Activated T-helper 1 cell treated with anti-CD3 and anti-CD28 coated beads, Interleukin-12 subunit alpha, Interleukin-12 subunit beta, Interleukin-2, Interleukin-4 antibody, amounts not matched to agents 30 ng/mL and 10 ng/mL and 1 ng/mL, durations not matched to agents 14 hours and 24 hours and 36 hours (primary cell): ENCODE measurements around the gene GMIP. TPM values are rescaled to one million over a fixed set of nuclear protein-coding genes. Genes with fewer than 3 reads are reported as not detected.
"Not testable (repeated sequence)": the region's sequence is repeated elsewhere in the genome, so short reads cannot be mapped to it uniquely, and the experiment has no call there.

Experiments used
- DNase-seq: peaks from one replicate; pipeline ENCODE4 v3.0.0; 2021; ENCODE audit warnings: low spot score
- H3K27ac Mint-ChIP-seq: one replicate; pipeline ENCODE4 v1.8.0; 2021; ENCODE audit warnings: mild to moderate bottlenecking, mixed read lengths
- H3K27me3 Mint-ChIP-seq: one replicate; pipeline ENCODE4 v1.8.0; 2022; ENCODE audit warnings: mild to moderate bottlenecking, moderate library complexity, mixed read lengths; ENCODE audit not compliant: insufficient read depth
- H3K36me3 Mint-ChIP-seq: one replicate; pipeline ENCODE4 v1.8.0; 2021; ENCODE audit warnings: low read depth, mixed read lengths
- H3K4me1 Mint-ChIP-seq: one replicate; pipeline ENCODE4 v1.8.0; 2021; ENCODE audit warnings: low read depth, mixed read lengths
- H3K4me3 Mint-ChIP-seq: one replicate; pipeline ENCODE4 v1.8.0; 2021; ENCODE audit warnings: mild to moderate bottlenecking, moderate library complexity, mixed read lengths
- H3K9me3 Mint-ChIP-seq: one replicate; pipeline ENCODE4 v1.8.0; 2021; ENCODE audit warnings: mixed read lengths
- intact Hi-C: fragments of 100-400 bp; cut with micrococcal nuclease; formaldehyde crosslinking; loops from one replicate; pipeline ENCODE4 v1.15.1; 2024
- total RNA-seq: library from RNA; stranded (reverse); gene quantifications from 2 replicates; pipeline ENCODE4 v1.2.3, GENCODE V29; 2022

Gene GMIP
- total RNA-seq, 1 donor from 2014 or later, result 71.6 TPM

DNA sequence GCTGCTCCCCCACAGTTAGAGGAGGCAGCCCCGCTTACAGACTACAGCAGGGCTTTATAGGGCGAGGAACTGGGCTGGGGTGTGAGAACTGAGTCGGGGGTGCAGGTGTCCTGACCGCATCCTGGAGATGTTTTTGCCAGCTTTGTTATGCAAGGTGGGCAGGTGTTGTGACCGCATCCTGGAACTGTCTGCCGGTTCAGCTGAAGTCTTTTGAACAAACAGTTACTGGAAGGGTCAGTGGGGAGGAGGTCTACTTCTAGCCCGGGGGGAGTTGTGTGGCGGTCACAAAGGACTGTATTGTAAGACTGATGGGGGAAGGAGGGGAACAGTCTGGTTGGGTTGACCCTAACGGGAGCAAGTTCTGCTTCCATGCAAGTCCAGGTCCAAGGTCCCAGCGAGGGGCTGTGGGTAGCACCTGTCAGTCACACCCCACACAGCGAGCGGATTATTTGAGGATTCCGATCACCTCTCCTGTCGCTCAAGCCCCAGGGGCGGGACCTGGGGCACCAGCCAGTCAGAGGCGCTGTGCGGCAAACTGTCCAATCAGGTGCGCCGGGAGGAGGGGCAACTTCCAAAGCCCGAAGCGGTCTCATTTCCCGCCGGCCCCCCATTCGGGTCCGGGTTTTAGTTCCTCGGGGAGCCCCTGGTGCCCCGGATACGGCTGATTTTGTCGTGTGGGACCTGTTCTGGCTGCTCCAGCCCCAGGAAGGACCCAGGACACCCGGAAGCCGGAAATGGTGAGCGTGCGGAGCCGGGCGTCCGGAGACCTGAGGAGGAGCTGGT lies 25.0 kb upstream of the GMIP start, which contains the start of gene ZNF101:
Gene ZNF101, plus strand, starts transcription at position 610 of the 783 bp plus-strand sequence. Its CDS starts 125 bp downstream, at position 735.
- H3K4me3 Mint-ChIP-seq, result peak within 1 kb of the TSS; percentile 93
- peaks cover 28% of the 10 kb centered on the region for H3K36me3 Mint-ChIP-seq
- H3K4me1 Mint-ChIP-seq, result peaks cover 20% of the 10 kb centered on the region
- DNase-seq, result peak; percentile 92
- intact Hi-C loops, result loop anchor here (1.0 to 10.0 kb wide), 9 partner anchors 65 to 1354 kb away; partner anchors contain the start of genes BORCS8, RFXANK, ZNF14 and ZNF253
- peak within 1 kb of the TSS; percentile 99 for H3K27ac Mint-ChIP-seq
- peaks cover 9% of the 10 kb centered on the region for H3K9me3 Mint-ChIP-seq
- H3K27me3 Mint-ChIP-seq, result no peaks in the 10 kb centered on the region

DNA sequence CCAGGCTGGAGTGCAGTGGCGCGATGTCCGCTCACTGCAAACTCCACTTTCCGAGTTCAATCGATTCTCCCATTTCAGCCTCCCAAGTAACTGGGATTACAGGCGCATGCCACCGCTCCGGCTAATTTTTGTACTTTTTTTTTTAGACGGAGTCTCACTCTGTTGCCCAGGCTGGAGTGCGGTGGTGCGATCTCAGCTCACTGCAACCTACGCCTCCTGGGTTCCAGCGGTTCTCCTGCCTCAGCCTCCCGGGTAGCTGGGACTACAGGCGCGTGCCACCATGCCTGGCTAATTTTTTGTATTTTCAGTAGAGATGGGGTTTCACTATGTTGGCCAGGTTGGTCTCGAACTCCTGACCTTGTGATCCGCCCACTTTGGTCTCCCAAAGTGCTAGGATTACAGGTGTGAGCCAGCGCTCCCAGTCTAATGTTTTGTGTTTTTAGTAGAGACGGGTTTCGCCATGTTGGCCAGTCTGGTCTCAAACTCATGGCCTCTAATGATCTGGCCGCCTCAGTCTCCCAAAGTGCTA lies 22.0 kb upstream of the GMIP start:
- not testable (repeated sequence) for H3K4me3 Mint-ChIP-seq, H3K27me3 Mint-ChIP-seq, H3K9me3 Mint-ChIP-seq, DNase-seq
- H3K36me3 Mint-ChIP-seq, result peaks cover 30% of the 10 kb centered on the region
- intact Hi-C loops, result loop anchor here (5.0 to 10.0 kb wide), 3 partner anchors 473 to 1357 kb away; partner anchors contain the start of genes BORCS8, RFXANK, ZNF430 and ZNF486
- peak overlapping the region; percentile 40 for H3K27ac Mint-ChIP-seq
- peaks cover 38% of the 10 kb centered on the region for H3K4me1 Mint-ChIP-seq

GRCh38 chr19:19663256-19664120 lies 20.0 kb upstream of the GMIP start, which contains the start of gene ATP13A1:
Gene ATP13A1 (minus strand): TSS chr19:19663676. CDS start chr19:19663666, 10 bp downstream.
- Mint-ChIP-seq H3K27me3 (no peaks in the 10 kb centered on the region), H3K36me3 (peaks cover 28% of the 10 kb centered on the region), H3K27ac (peak within 1 kb of the TSS; percentile 98), H3K9me3 (no peaks in the 10 kb centered on the region), H3K4me1 (peaks cover 28% of the 10 kb centered on the region), H3K4me3 (peak within 1 kb of the TSS; percentile 91)
- DNase-seq, result peak; percentile 93
- intact Hi-C loops, result loop anchor here (1.0 to 10.0 kb wide), 9 partner anchors 20 to 1113 kb away; partner anchors contain the start of genes GATAD2A, GMIP, PBX4 and ZNF486

- no peak for DNase-seq
- H3K27ac Mint-ChIP-seq, result peak overlapping the region; percentile 95
- H3K4me3 Mint-ChIP-seq, result peak overlapping the region; percentile 91
- intact Hi-C loops, result loop anchor here (1.0 to 10.0 kb wide), 9 partner anchors 20 to 1113 kb away; partner anchors contain the start of genes GATAD2A, GMIP, PBX4 and ZNF486
- peaks cover 22% of the 10 kb centered on the region for H3K4me1 Mint-ChIP-seq
- peaks cover 31% of the 10 kb centered on the region for H3K36me3 Mint-ChIP-seq
- H3K9me3 Mint-ChIP-seq, result no peaks in the 10 kb centered on the region
- no peaks in the 10 kb centered on the region for H3K27me3 Mint-ChIP-seq
These were observed 19.4 kb upstream of the GMIP start for GRCh38 chr19:19662871-19663255.

DNA sequence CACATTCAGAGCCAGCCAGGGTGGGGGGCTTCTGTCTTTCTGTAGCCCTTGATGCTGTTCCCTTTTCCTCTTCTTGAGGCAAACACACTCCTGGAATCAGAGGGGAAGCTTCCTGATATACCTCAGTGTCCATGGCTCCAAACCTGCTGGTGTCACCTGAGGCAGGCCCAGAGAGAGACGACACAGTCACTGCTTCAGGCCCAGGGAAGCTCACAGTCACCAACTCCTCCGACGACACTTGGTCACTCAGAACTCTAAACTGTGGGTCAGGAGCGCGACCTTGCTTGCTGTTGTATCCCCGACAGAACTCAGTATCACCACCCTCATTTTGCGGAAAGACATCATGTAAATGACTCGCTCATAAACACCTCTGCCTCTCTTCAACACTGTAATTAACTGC lies 18.9 kb upstream of the GMIP start:
- intact Hi-C loops, result loop anchor here (2.0 to 10.0 kb wide), 2 partner anchors 72 to 502 kb away; partner anchors contain the start of gene ZNF486
- DNase-seq, result no peak
- Mint-ChIP-seq H3K9me3 (no peaks in the 10 kb centered on the region), H3K4me1 (peaks cover 21% of the 10 kb centered on the region), H3K36me3 (peaks cover 33% of the 10 kb centered on the region), H3K4me3 (peak overlapping the region; percentile 91), H3K27ac (peak overlapping the region; percentile 95), H3K27me3 (no peaks in the 10 kb centered on the region)

- Mint-ChIP-seq H3K4me1 (peaks cover 21% of the 10 kb centered on the region), H3K9me3 (no peaks in the 10 kb centered on the region)
These were observed 18.3 kb upstream of the GMIP start for GRCh38 chr19:19661675-19662251.

GRCh38 chr19:19661141-19661674 lies 17.8 kb upstream of the GMIP start:
- no peak for DNase-seq
- Mint-ChIP-seq H3K9me3 (no peaks in the 10 kb centered on the region), H3K4me1 (peaks cover 21% of the 10 kb centered on the region), H3K4me3 (peak overlapping the region; percentile 91), H3K27me3 (no peaks in the 10 kb centered on the region), H3K27ac (peak overlapping the region; percentile 95), H3K36me3 (peaks cover 40% of the 10 kb centered on the region)
- intact Hi-C loops, result loop anchor here (10.0 kb wide), 1 partner anchor 504 kb away; the partner anchor contains the start of gene ZNF486

More at GRCh38 chr19:19661675-19662251, 18.3 kb upstream of the GMIP start:
- Mint-ChIP-seq H3K27me3 (no peaks in the 10 kb centered on the region), H3K36me3 (peaks cover 36% of the 10 kb centered on the region), H3K4me3 (peak overlapping the region; percentile 91), H3K27ac (peak overlapping the region; percentile 95)
- DNase-seq, result peak; percentile 38
- intact Hi-C loops, result loop anchor here (2.0 to 10.0 kb wide), 2 partner anchors 71 to 503 kb away; partner anchors contain the start of gene ZNF486

DNA sequence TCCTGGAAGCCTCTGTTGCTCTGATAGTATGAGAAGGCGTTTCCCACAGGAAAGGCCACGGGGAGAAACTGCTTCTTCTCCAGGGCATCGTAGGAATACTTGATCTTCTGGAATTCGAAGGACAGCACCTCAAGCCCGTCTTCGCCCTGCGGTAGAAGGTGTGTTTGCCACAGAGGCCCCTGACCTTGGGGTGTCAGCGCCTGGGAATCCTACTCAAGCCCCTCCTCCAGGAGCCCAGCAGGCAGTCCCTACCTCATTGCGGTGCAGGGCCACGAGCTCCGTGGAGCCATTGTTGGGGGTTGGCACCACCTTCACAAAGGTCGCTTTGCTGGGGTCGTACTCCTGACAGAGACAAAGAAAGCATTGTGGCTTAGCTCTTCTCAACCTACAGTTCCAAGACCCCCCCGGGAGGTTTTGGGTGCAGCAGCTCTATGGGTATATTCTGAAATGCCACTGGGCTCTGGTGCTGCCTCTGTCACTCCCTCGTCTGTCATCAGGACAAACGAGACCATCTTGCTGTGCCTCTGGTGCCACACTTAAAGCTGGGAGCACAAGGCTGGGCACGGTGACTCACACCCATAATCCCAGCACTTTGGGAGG lies 16.3 kb upstream of the GMIP start:
- H3K4me3 Mint-ChIP-seq, result no peak overlapping the region
- H3K27me3 Mint-ChIP-seq, result no peaks in the 10 kb centered on the region
- intact Hi-C loops, result loop anchor here (10.0 kb wide), 1 partner anchor 505 kb away; the partner anchor contains the start of gene ZNF486
- H3K36me3 Mint-ChIP-seq, result peaks cover 49% of the 10 kb centered on the region
- H3K9me3 Mint-ChIP-seq, result no peaks in the 10 kb centered on the region
- H3K27ac Mint-ChIP-seq, result no peak overlapping the region
- DNase-seq, result no peak
- peaks cover 21% of the 10 kb centered on the region for H3K4me1 Mint-ChIP-seq

GRCh38 chr19:19657397-19657783 lies 13.9 kb upstream of the GMIP start:
- Mint-ChIP-seq H3K4me3 (no peak overlapping the region), H3K4me1 (peaks cover 15% of the 10 kb centered on the region), H3K27ac (no peak overlapping the region), H3K9me3 (no peaks in the 10 kb centered on the region), H3K27me3 (no peaks in the 10 kb centered on the region), H3K36me3 (peaks cover 58% of the 10 kb centered on the region)
- no peak for DNase-seq
- intact Hi-C loops, result no loop called here

DNA sequence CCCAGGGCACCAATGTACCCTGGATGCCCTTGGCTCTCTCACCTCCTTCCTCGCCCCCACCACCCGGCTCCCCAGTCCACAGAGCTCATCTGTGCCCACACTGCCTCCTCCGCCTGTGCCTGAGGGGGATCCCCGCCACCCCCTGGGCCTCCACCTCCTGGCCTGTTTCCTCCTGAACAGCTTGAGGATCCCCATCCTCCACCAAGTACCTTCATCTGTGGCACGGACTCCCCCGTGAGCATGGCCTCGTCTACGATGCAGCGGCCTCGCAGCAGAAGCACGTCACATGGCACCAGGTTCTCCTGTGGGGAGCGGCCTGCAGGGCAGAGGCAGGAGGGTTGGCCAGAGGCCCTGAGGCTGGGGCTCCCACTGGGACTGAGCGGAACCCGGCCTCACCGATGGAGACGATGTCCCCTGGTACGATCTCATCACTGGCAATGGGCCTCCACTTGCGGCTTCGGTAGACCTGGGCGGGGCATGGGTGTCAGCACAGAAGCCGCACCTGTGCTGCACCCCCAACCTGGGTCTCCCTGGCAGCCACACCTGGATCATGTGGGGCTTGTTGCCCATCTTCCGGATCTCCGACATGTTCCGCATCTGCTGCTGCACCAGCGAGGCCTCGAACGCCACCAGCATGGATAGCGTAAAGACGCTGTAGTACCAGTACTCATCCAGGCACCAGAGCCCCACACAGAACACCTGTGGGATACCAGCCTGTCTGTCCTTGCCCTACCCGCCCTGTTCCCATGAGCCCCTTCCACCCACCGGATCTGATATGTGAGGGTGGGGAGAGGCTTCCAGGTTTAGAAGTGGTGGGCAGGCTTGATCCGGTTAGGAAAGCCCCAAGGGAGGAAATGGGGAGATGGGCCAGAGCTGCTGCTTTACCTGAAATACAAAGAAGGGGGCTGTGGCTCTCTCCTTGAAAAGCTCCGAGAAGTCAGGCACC lies 13.3 kb upstream of the GMIP start:
- Mint-ChIP-seq H3K27ac (no peak overlapping the region), H3K27me3 (no peaks in the 10 kb centered on the region), H3K9me3 (no peaks in the 10 kb centered on the region), H3K4me3 (no peak overlapping the region), H3K4me1 (peaks cover 8% of the 10 kb centered on the region), H3K36me3 (peaks cover 56% of the 10 kb centered on the region)
- DNase-seq, result no peak
- intact Hi-C loops, result no loop called here
